WERI-Rb-1 (cell line): ENCODE results near the gene PDE3A.
"Not testable (repeated sequence)": the region's sequence is repeated elsewhere in the genome, so short reads cannot be mapped to it uniquely, and the experiment has no call there.

Source experiments
- DNase-seq: peaks from one replicate; pipeline ENCODE4 v3.0.0-alpha.2; 2020
- H3K27ac ChIP-seq: fragments of 250-450 bp; sonication (Bioruptor Pico); 2 replicates; pipeline ENCODE4 v1.5.1; 2020; ENCODE audit warnings: mild to moderate bottlenecking, moderate library complexity
- H3K27me3 ChIP-seq: fragments of 250-450 bp; sonication (Bioruptor Pico); 2 replicates; pipeline ENCODE4 v1.5.1; 2021; ENCODE audit warnings: mild to moderate bottlenecking, low read depth, moderate library complexity; ENCODE audit not compliant: insufficient read depth, severe bottlenecking
- H3K36me3 ChIP-seq: fragments of 250-450 bp; sonication (Bioruptor Pico); 2 replicates; pipeline ENCODE4 v1.5.1; 2020; ENCODE audit warnings: mild to moderate bottlenecking, moderate library complexity
- H3K4me3 ChIP-seq: 2 replicates; pipeline ENCODE4 v1.5.1; 2011; ENCODE audit warnings: low read depth, mild to moderate bottlenecking, control low read depth, low read length
- H3K9me3 ChIP-seq: fragments of 250-450 bp; sonication (Bioruptor Pico); 2 replicates; pipeline ENCODE4 v1.5.1; 2021; ENCODE audit warnings: mild to moderate bottlenecking, moderate library complexity; ENCODE audit not compliant: severe bottlenecking
- CTCF ChIP-seq: IDR thresholded peaks from 2 replicates; pipeline ENCODE4 v1.5.1; 2011; ENCODE audit warnings: low read depth, mild to moderate bottlenecking, control low read depth, inconsistent platforms, low read length

The PDE3A gene

GRCh38 chr12:20602641-20603391 lies 234.5 kb downstream of the PDE3A start:
- TF ChIP-seq CTCF, result no peak

GRCh38 chr12:20604408-20605067 lies 236.2 kb downstream of the PDE3A start:
- no peaks in the 10 kb centered on the region for H3K27me3 ChIP-seq
- no peak for DNase-seq
- no peak overlapping the region for H3K27ac ChIP-seq
- no peaks in the 10 kb centered on the region for H3K36me3 ChIP-seq
- H3K4me3 ChIP-seq, result no peak overlapping the region
- TF ChIP-seq CTCF, result no peak
- no peaks in the 10 kb centered on the region for H3K9me3 ChIP-seq

More at GRCh38 chr12:20602641-20603391, 234.5 kb downstream of the PDE3A start:
- Histone ChIP-seq H3K27ac (no peak overlapping the region), H3K9me3 (no peaks in the 10 kb centered on the region), H3K36me3 (no peaks in the 10 kb centered on the region), H3K27me3 (no peaks in the 10 kb centered on the region), H3K4me3 (no peak overlapping the region)
- DNase-seq, result no peak

GRCh38 chr12:20615020-20615419 lies 246.7 kb downstream of the PDE3A start:
- not testable (repeated sequence) for H3K27ac ChIP-seq, DNase-seq, H3K27me3 ChIP-seq, H3K4me3 ChIP-seq, H3K36me3 ChIP-seq, H3K9me3 ChIP-seq

- Histone ChIP-seq H3K27ac (no peak overlapping the region), H3K4me3 (no peak overlapping the region), H3K27me3 (no peaks in the 10 kb centered on the region), H3K9me3 (no peaks in the 10 kb centered on the region), H3K36me3 (no peaks in the 10 kb centered on the region)
- no peak for TF ChIP-seq CTCF
- DNase-seq, result no peak
Observed at GRCh38 chr12:20616093-20616492, 247.8 kb downstream of the PDE3A start.

- DNase-seq, result no peak
- H3K9me3 ChIP-seq, result no peaks in the 10 kb centered on the region
- H3K4me3 ChIP-seq, result no peak overlapping the region
- no peaks in the 10 kb centered on the region for H3K36me3 ChIP-seq
- no peaks in the 10 kb centered on the region for H3K27me3 ChIP-seq
- H3K27ac ChIP-seq, result no peak overlapping the region
- no peak for TF ChIP-seq CTCF
Observed at GRCh38 chr12:20620261-20620660, 251.9 kb downstream of the PDE3A start.

DNA sequence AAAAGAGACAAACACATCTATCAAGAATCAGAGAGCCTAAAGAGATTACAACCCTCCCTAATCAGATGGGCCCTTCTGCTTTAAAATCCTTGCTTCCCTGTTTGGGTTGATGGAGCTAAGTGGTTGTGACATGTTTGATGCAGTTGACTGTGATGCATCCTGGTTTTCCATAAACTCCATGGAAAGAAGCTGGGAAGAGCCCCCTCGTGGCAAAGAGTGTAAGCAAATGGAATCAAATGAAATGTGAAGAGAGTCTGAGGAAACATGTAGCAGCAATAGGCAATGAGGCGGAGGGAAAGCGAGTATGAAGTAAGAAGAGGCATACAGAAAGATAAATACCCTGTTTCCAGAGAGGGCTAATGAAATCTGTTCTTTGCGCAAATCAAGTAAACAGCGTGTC lies 256.4 kb downstream of the PDE3A start:
- Histone ChIP-seq H3K9me3 (no peaks in the 10 kb centered on the region), H3K27ac (no peak overlapping the region), H3K4me3 (no peak overlapping the region), H3K36me3 (no peaks in the 10 kb centered on the region), H3K27me3 (no peaks in the 10 kb centered on the region)
- peak; percentile 34; the same call in 1 of the 2 replicates for TF ChIP-seq CTCF
- peak; percentile 25 for DNase-seq
